GM12891 (cell line): Measurements from ENCODE around the gene NET1.

Experiments used
- PAX5 ChIP-seq: IDR thresholded peaks from 2 replicates; pipeline ENCODE4 v1.6.1; 2011; ENCODE audit warnings: low read length, moderate library complexity, mild to moderate bottlenecking; ENCODE audit not compliant: insufficient read depth, severe bottlenecking
- POLR2A ChIP-seq: IDR thresholded peaks from 2 replicates; pipeline ENCODE4 v1.6.1; 2011; ENCODE audit warnings: low read depth, low read length, control low read depth

GRCh38 chr10:5464546-5464945 lies 52.2 kb downstream of the NET1 start:
- TF ChIP-seq PAX5 (no peak), POLR2A (no peak)
